AG20443 (cell line): Measurements from ENCODE around the gene ZNF534.
"Not testable (repeated sequence)": the region's sequence is repeated elsewhere in the genome, so short reads cannot be mapped to it uniquely, and the experiment has no call there.

Experiments used
- DNase-seq: peaks from one replicate; pipeline ENCODE4 v3.0.0; 2012; ENCODE audit warnings: low spot score, mixed read lengths

The ZNF534 gene

GRCh38 chr19:52498571-52498970, 69.6 kb downstream of the ZNF534 start:
- DNase-seq = no peak

- DNase-seq = not testable (repeated sequence)
These were observed 71.5 kb downstream of the ZNF534 start for GRCh38 chr19:52500474-52500873.

DNA sequence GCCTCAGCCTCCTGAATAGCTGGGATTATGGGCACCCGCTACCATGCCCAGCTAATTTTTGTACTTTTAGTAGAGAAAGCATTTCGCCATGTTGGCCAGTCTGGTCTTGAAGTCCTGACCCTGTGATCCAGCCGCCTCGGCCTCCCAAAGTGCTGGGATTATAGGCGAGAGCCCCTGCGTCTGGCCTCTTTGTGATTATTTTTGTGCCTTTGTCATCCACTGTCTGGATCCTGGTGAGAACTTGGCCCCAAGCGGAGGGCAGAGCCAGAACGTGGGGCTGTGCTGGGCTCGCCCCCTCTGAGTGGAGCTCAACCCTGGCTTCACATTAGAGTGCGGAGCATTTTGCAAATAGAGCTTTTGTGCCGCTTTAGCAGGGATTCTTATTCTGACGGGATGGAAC, 72.0 kb downstream of the ZNF534 start:
- not testable (repeated sequence) for DNase-seq
